GM12878 (cell line): Measurements from ENCODE around the gene PLCB4. TPM values are rescaled to one million over a fixed set of nuclear protein-coding genes. Genes with fewer than 3 reads are reported as not detected.

Source experiments
- ATAC-seq: fragments of 200-7000 bp; cut with Tn5 transposase; 3 replicates; pipeline ENCODE4 v1.9.1; 2020; ENCODE audit warnings: mild to moderate bottlenecking, moderate library complexity
- BruUV-seq: library from RNA; stranded (reverse); fragments of 400-500 nt; replicated peaks from 2 replicates; lab custom pipeline; 2021; lab: Mats Ljungman, UMichigan
- CTCF ChIA-PET: fragments of 300-600 bp; sonication (Branson Sonifier 250); formaldehyde crosslinking; extraction: SDS; loops from one replicate; lab custom pipeline; 2021; ENCODE audit warnings: inconsistent platforms; lab: Yijun Ruan, JAX
- POLR2A ChIA-PET: fragments of 350-600 bp; formaldehyde crosslinking; extraction: SDS; loops from one replicate; lab custom pipeline; 2021; ENCODE audit warnings: inconsistent platforms; lab: Charles Lee
- RAD21 ChIA-PET: fragments of 300-600 bp; sonication (Branson Sonifier 250); formaldehyde crosslinking; loops from one replicate; lab custom pipeline; 2023; ENCODE audit warnings: antibody characterized with exemption; ENCODE audit not compliant: unreplicated experiment; lab: Charles Lee
- SMC1A ChIA-PET: fragments of 300-600 bp; sonication (Branson Sonifier 250); formaldehyde crosslinking; loops from one replicate; lab custom pipeline; 2023; ENCODE audit not compliant: unreplicated experiment, uncharacterized antibody; lab: Charles Lee
- DNase-seq: peaks from one replicate; pipeline ENCODE4 v3.0.0-alpha.2; 2011; ENCODE audit warnings: low read depth, low spot score
- FAIRE-seq: peaks from 3 replicates; lab custom pipeline; 2011; peaks lifted over from hg19 to GRCh38; lab: Jason Lieb, UNC
- H2AFZ ChIP-seq: 2 replicates; pipeline ENCODE4 v1.6.0; 2011; ENCODE audit warnings: low read depth, low read length, control low read depth; ENCODE audit not compliant: control insufficient read depth
- H3K27ac ChIP-seq: 2 replicates; pipeline ENCODE4 v1.5.1; 2011; ENCODE audit warnings: control low read depth; ENCODE audit not compliant: control insufficient read depth, insufficient read depth
- H3K27me3 ChIP-seq, 2 experiments: replicated peaks in 1 of 2; 2 replicates each; pipeline versions ENCODE4 v1.6.0 to v1.6.1; 2011; ENCODE audit warnings: low read length in 1 of 2; ENCODE audit not compliant: control insufficient read depth in 2 of 2, insufficient read depth in 2 of 2
- H3K36me3 ChIP-seq, 2 experiments: 2 replicates each; pipeline ENCODE4 v1.5.1; 2011; ENCODE audit warnings: low read length in 1 of 2; ENCODE audit not compliant: control insufficient read depth in 2 of 2, insufficient read depth in 2 of 2
- H3K4me1 ChIP-seq: 2 replicates; pipeline ENCODE4 v1.6.1; 2011; ENCODE audit warnings: mild to moderate bottlenecking, low read length, moderate library complexity, mixed read lengths; ENCODE audit not compliant: control insufficient read depth, insufficient read depth
- H3K4me2 ChIP-seq: 2 replicates; pipeline ENCODE4 v1.6.0; 2011; ENCODE audit warnings: control low read depth; ENCODE audit not compliant: control insufficient read depth, insufficient read depth
- H3K4me3 ChIP-seq: fragments of 200-600 bp; sonication (generic); 2 replicates; pipeline ENCODE4 v1.5.1; 2016
- H3K79me2 ChIP-seq: 2 replicates; pipeline ENCODE4 v1.6.0; 2011; ENCODE audit warnings: low read length; ENCODE audit not compliant: control insufficient read depth, insufficient read depth
- H3K9ac ChIP-seq: 2 replicates; pipeline ENCODE4 v1.8.0; 2011; ENCODE audit warnings: low read length, control low read depth, mixed read lengths; ENCODE audit not compliant: control insufficient read depth, insufficient read depth
- H3K9me3 ChIP-seq: replicated peaks from 3 replicates; pipeline ENCODE4 v1.5.1; 2011; ENCODE audit warnings: mild to moderate bottlenecking, low read length; ENCODE audit not compliant: control insufficient read depth, insufficient read depth
- H4K20me1 ChIP-seq: 2 replicates; pipeline ENCODE4 v1.6.0; 2011; ENCODE audit not compliant: control insufficient read depth, insufficient read depth
- ETV6 ChIP-seq, 2 experiments: fragments of 450-650 bp in 1 of 2; IDR thresholded peaks in 1 of 2; conservative IDR thresholded peaks in 1 of 2; 2 replicates each; pipeline ENCODE4 v1.6.1; 2014; ENCODE audit warnings: antibody characterized with exemption in 1 of 2, borderline replicate concordance in 1 of 2, low read depth in 1 of 2, mild to moderate bottlenecking in 1 of 2, moderate library complexity in 1 of 2
- EZH2 ChIP-seq: IDR thresholded peaks from 2 replicates; pipeline ENCODE4 v1.6.1; 2012; ENCODE audit warnings: low read depth, mild to moderate bottlenecking, control low read depth, inconsistent platforms, low read length, borderline replicate concordance; ENCODE audit not compliant: control insufficient read depth
- FOXK2 ChIP-seq: fragments of 450-650 bp; IDR thresholded peaks from 2 replicates; pipeline ENCODE4 v1.6.1; 2017; ENCODE audit warnings: mild to moderate bottlenecking, moderate library complexity
- GATAD2B ChIP-seq: fragments of 450-650 bp; conservative IDR thresholded peaks from 2 replicates; pipeline ENCODE4 v1.6.1; 2017; ENCODE audit warnings: low read depth, mild to moderate bottlenecking, moderate library complexity
- HCFC1 ChIP-seq: fragments of 150-350 bp; IDR thresholded peaks from 2 replicates; pipeline ENCODE4 v1.6.1; 2014; ENCODE audit warnings: low read length
- IKZF1 ChIP-seq: fragments of 450-650 bp; conservative IDR thresholded peaks from 2 replicates; pipeline ENCODE4 v1.6.1; 2017; ENCODE audit warnings: antibody characterized with exemption, mild to moderate bottlenecking
- RB1 ChIP-seq: fragments of 450-650 bp; formaldehyde crosslinking; IDR thresholded peaks from 2 replicates; pipeline ENCODE4 v1.6.1; 2017; ENCODE audit warnings: mild to moderate bottlenecking, borderline replicate concordance
- SMAD1 ChIP-seq: fragments of 450-650 bp; IDR thresholded peaks from 2 replicates; pipeline ENCODE4 v1.6.1; 2018; ENCODE audit warnings: mild to moderate bottlenecking, low read depth; ENCODE audit not compliant: partially characterized antibody
- SMC3 ChIP-seq: IDR thresholded peaks from 2 replicates; pipeline ENCODE4 v1.6.1; 2011; ENCODE audit warnings: low read length, improper control_type of control experiment, borderline replicate concordance
- TCF12 ChIP-seq: IDR thresholded peaks from 2 replicates; pipeline ENCODE4 v1.6.1; 2011; ENCODE audit warnings: low read depth, mild to moderate bottlenecking, low read length
- TCF7 ChIP-seq: IDR thresholded peaks from 2 replicates; pipeline ENCODE4 v1.6.1; 2014; ENCODE audit warnings: antibody characterized with exemption, borderline replicate concordance
- WGBS: methylation state at CpG from one replicate; pipeline ENCODE4 v1.1.6; 2016; ENCODE audit warnings: low lambda C conversion rate; ENCODE audit not compliant: insufficient replicate concordance, insufficient coverage; ENCODE audit errors: missing lambda C conversion rate; 5-methylcytosine and 5-hydroxymethylcytosine counted together
- in situ Hi-C: fragments of 300-500 bp; cut with MboI; formaldehyde crosslinking; loops from 9 replicates; pipeline ENCODE4 v1.14.3; 2018; ENCODE audit warnings: mixed read lengths
- intact Hi-C: fragments of 100-400 bp; cut with micrococcal nuclease; formaldehyde crosslinking; loops from one replicate; pipeline ENCODE4 v1.14.2; 2022; ENCODE audit not compliant: unreplicated experiment
- polyA plus RNA-seq, 11 experiments: library from polyadenylated mRNA; depleted of rRNA in 4 of 11; unstranded in 6 of 11; stranded (reverse) in 5 of 11; fragments of >200 nt; fragmentation: Nextera tagmentation in 4 of 11; fragmentation: Illumina TruSeq in 1 of 11; extraction: Ambion mirVana in 4 of 11; extraction: Trizol in 1 of 11; gene quantifications; 1 replicate in 1 of 11; 2 replicates in 10 of 11; pipeline versions ENCODE4 v1.2.1 to v1.2.3, GENCODE V29; 2011 to 2016; ENCODE audit warnings: inconsistent platforms in 2 of 11, missing spikeins in 2 of 11, low read depth in 1 of 11
- total RNA-seq, 4 experiments: library from RNA; depleted of rRNA in 3 of 4; stranded (reverse); fragments of >200 nt in 3 of 4; fragmentation: Illumina TruSeq in 1 of 4; extraction: Trizol in 1 of 4; gene quantifications; 2 replicates each; pipeline versions ENCODE4 v1.2.1 to v1.2.3, GENCODE V29; 2013 to 2021
- TF ChIP-seq, protein P1 (sequence below): fragments of 450-650 bp; IDR thresholded peaks from 2 replicates; pipeline ENCODE4 v1.6.1; 2016; ENCODE audit warnings: mild to moderate bottlenecking
- TF ChIP-seq, protein P2 (sequence below): fragments of 450-650 bp; IDR thresholded peaks from 2 replicates; pipeline ENCODE4 v1.6.1; 2018; ENCODE audit warnings: mild to moderate bottlenecking, low read depth, moderate library complexity; ENCODE audit not compliant: partially characterized antibody
- TF ChIP-seq, protein P3 (sequence below): fragments of 450-650 bp; IDR thresholded peaks from 2 replicates; pipeline ENCODE4 v1.6.1; 2014; ENCODE audit warnings: mild to moderate bottlenecking
- TF ChIP-seq, protein P4 (sequence below): IDR thresholded peaks from 2 replicates; pipeline ENCODE4 v1.6.1; 2011; ENCODE audit warnings: borderline replicate concordance, low read depth, mild to moderate bottlenecking, moderate library complexity, mixed read lengths, low read length; ENCODE audit not compliant: insufficient read depth; ENCODE audit errors: extremely low read length

Gene PLCB4
- total and polyA plus RNA-seq, 10 of the 15 experiments (the other 5 are each of a cell fraction or from before 2014, with no cell fraction given) = not detected

DNA sequence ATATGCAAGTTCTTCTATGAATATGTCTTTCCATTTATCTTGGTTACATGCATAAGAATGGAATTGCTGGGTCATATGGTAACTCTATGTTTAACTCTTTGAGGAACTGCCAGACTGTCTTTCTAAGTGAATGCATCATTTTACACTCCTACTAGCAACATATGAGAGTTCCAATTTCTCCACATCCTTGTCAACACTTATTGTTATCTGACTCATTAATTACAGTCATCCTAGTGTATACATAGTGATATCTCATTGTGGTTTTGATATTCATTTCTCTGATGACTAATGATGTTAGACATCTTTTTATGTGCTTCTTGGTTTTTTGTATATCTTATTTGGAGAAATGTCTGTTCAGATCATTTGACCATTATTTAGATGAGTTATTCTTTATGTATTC lies 348.8 kb downstream of the PLCB4 start (continued):
- TF ChIP-seq, protein P1, sequence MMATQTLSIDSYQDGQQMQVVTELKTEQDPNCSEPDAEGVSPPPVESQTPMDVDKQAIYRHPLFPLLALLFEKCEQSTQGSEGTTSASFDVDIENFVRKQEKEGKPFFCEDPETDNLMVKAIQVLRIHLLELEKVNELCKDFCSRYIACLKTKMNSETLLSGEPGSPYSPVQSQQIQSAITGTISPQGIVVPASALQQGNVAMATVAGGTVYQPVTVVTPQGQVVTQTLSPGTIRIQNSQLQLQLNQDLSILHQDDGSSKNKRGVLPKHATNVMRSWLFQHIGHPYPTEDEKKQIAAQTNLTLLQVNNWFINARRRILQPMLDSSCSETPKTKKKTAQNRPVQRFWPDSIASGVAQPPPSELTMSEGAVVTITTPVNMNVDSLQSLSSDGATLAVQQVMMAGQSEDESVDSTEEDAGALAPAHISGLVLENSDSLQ = no peak
- TF ChIP-seq RB1 = no peak
- TF ChIP-seq SMAD1 = no peak
- TF ChIP-seq, protein P2, sequence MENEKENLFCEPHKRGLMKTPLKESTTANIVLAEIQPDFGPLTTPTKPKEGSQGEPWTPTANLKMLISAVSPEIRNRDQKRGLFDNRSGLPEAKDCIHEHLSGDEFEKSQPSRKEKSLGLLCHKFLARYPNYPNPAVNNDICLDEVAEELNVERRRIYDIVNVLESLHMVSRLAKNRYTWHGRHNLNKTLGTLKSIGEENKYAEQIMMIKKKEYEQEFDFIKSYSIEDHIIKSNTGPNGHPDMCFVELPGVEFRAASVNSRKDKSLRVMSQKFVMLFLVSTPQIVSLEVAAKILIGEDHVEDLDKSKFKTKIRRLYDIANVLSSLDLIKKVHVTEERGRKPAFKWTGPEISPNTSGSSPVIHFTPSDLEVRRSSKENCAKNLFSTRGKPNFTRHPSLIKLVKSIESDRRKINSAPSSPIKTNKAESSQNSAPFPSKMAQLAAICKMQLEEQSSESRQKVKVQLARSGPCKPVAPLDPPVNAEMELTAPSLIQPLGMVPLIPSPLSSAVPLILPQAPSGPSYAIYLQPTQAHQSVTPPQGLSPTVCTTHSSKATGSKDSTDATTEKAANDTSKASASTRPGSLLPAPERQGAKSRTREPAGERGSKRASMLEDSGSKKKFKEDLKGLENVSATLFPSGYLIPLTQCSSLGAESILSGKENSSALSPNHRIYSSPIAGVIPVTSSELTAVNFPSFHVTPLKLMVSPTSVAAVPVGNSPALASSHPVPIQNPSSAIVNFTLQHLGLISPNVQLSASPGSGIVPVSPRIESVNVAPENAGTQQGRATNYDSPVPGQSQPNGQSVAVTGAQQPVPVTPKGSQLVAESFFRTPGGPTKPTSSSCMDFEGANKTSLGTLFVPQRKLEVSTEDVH = no peak
- no peak for TF ChIP-seq TCF12

DNA sequence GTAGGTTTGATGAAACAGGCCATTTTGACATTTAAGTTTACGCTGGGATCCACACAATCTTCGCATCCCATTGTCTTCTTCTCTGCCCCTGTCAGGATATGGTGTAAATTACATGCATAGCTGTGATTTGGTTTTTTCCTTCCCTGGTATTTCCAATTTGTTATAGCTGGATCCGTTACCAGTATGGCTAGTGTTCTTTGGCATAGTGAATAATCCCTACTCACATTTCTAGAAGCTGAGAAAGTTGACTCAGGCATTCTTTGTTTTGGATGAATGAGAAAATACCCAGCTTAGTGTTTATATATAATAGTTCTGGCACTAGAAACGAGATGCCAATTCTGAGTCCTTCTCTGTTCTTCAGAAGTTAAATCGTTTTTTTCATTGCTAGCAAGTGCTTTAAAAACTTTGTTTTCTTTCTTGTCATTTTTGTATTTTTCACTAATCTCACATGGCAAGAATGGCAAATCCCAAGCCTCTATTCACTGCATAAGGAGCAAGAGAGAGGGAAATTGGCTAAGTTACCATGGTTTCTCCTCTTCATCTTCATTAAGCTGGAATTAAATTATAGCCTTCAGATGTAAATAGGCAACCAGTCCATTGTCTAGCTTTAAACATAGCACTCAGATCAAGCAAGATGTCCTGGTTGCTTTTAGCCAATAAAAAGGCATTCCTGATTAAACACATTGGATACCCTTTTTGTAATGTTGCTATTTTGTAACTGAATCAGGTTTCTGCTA lies 353.6 kb downstream of the PLCB4 start:
- Histone ChIP-seq H3K9me3 (no peaks in the 10 kb centered on the region), H3K79me2 (no peaks in the 10 kb centered on the region), H3K36me3 (no peaks in the 10 kb centered on the region), H3K9ac (no peak overlapping the region), H3K4me3 (no peak overlapping the region), H3K27ac (no peak overlapping the region), H3K27me3 (no peaks in the 10 kb centered on the region; a peak in 1 of 4 replicates), H3K4me2 (no peak overlapping the region), H4K20me1 (no peaks in the 10 kb centered on the region), H2AFZ (no peak overlapping the region), H3K4me1 (no peaks in the 10 kb centered on the region)
- ChIA-PET CTCF (interaction anchor here (7.3 kb wide), 1 partner anchor 14 kb away, joined by 52 read pairs; no protein-coding TSS in a partner anchor), POLR2A (no interaction called here), RAD21 (no interaction called here), SMC1A (interaction anchor here (1.1 to 1.3 kb wide), 2 partner anchors 14 to 194 kb away, joined by 4 read pairs; no protein-coding TSS in a partner anchor)
- no peak for ATAC-seq
- intact Hi-C loops = no loop called here
- BruUV-seq = no TSS peak
- in situ Hi-C loops = no loop called here
- FAIRE-seq = no peak
- DNase-seq = no peak
- 11% methylated on average over 5 of the region's 5 CpGs for WGBS
- TF ChIP-seq, protein P3, sequence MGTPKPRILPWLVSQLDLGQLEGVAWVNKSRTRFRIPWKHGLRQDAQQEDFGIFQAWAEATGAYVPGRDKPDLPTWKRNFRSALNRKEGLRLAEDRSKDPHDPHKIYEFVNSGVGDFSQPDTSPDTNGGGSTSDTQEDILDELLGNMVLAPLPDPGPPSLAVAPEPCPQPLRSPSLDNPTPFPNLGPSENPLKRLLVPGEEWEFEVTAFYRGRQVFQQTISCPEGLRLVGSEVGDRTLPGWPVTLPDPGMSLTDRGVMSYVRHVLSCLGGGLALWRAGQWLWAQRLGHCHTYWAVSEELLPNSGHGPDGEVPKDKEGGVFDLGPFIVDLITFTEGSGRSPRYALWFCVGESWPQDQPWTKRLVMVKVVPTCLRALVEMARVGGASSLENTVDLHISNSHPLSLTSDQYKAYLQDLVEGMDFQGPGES = no peak
- TF ChIP-seq SMC3 = no peak
- TF ChIP-seq TCF7 = no peak
- no peak for TF ChIP-seq GATAD2B
- no peak for TF ChIP-seq EZH2
- TF ChIP-seq, protein P4, sequence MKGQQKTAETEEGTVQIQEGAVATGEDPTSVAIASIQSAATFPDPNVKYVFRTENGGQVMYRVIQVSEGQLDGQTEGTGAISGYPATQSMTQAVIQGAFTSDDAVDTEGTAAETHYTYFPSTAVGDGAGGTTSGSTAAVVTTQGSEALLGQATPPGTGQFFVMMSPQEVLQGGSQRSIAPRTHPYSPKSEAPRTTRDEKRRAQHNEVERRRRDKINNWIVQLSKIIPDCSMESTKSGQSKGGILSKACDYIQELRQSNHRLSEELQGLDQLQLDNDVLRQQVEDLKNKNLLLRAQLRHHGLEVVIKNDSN = no peak
- TF ChIP-seq HCFC1 = no peak
- TF ChIP-seq ETV6 (conservative IDR thresholded peaks at IDR 0.05 in 1 of 2, IDR thresholded peaks at IDR 0.05 in 1 of 2; ENCODE audit: borderline replicate concordance in 1 of 2, low read depth in 1 of 2) = no peak
- no peak for TF ChIP-seq IKZF1
- no peak for TF ChIP-seq FOXK2
